SK-N-SH treated with all-trans-retinoic acid at 6 μM for 48 hours (cell line): ENCODE measurements around the gene OR5M8.

Experiments
- PATZ1 ChIP-seq: fragments of 250-450 bp; sonication (Bioruptor Pico); IDR thresholded peaks from 2 replicates; pipeline ENCODE4 v1.8.0; 2020; ENCODE audit warnings: mild to moderate bottlenecking, moderate library complexity, borderline replicate concordance
- PPARA ChIP-seq: fragments of 250-450 bp; sonication (Bioruptor Pico); IDR thresholded peaks from 2 replicates; pipeline ENCODE4 v1.5.0; 2020; ENCODE audit warnings: mild to moderate bottlenecking, borderline replicate concordance
- TOX ChIP-seq: fragments of 250-450 bp; sonication (Bioruptor Pico); IDR thresholded peaks from 2 replicates; pipeline ENCODE4 v1.8.0; 2021; ENCODE audit warnings: mild to moderate bottlenecking, moderate library complexity, borderline replicate concordance
- ZNF70 ChIP-seq: fragments of 450-650 bp; formaldehyde crosslinking; IDR thresholded peaks from 2 replicates; pipeline ENCODE4 v1.5.0; 2020; ENCODE audit warnings: mild to moderate bottlenecking, moderate library complexity
- ZNF8 ChIP-seq: fragments of 450-650 bp; formaldehyde crosslinking; IDR thresholded peaks from 2 replicates; pipeline ENCODE4 v1.5.0; 2020; ENCODE audit warnings: mild to moderate bottlenecking, moderate library complexity
- TF ChIP-seq, protein P1 (sequence below): fragments of 250-450 bp; sonication (Bioruptor Pico); IDR thresholded peaks from 2 replicates; pipeline ENCODE4 v1.5.0; 2020; ENCODE audit warnings: mild to moderate bottlenecking, moderate library complexity

DNA sequence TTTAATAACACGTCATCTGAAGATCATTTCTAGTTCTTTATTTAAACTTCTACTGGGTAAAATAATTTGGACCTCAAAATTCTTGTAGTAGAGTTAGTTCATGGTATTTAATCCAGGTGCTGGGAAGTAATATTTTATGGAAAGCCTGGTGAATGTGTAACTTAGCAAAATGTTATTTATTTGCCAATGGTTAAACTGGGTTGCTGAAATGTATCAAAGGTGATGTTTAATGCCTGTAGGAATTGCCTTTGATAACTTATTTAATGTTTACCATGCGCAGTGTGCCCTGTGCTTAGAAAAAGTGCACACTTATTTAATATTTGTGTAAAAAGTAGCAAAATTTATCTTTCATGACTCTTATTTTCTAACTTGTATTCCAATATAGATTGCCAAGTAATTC is 40.7 kb upstream of the OR5M8 start:
- TF ChIP-seq, protein P1, sequence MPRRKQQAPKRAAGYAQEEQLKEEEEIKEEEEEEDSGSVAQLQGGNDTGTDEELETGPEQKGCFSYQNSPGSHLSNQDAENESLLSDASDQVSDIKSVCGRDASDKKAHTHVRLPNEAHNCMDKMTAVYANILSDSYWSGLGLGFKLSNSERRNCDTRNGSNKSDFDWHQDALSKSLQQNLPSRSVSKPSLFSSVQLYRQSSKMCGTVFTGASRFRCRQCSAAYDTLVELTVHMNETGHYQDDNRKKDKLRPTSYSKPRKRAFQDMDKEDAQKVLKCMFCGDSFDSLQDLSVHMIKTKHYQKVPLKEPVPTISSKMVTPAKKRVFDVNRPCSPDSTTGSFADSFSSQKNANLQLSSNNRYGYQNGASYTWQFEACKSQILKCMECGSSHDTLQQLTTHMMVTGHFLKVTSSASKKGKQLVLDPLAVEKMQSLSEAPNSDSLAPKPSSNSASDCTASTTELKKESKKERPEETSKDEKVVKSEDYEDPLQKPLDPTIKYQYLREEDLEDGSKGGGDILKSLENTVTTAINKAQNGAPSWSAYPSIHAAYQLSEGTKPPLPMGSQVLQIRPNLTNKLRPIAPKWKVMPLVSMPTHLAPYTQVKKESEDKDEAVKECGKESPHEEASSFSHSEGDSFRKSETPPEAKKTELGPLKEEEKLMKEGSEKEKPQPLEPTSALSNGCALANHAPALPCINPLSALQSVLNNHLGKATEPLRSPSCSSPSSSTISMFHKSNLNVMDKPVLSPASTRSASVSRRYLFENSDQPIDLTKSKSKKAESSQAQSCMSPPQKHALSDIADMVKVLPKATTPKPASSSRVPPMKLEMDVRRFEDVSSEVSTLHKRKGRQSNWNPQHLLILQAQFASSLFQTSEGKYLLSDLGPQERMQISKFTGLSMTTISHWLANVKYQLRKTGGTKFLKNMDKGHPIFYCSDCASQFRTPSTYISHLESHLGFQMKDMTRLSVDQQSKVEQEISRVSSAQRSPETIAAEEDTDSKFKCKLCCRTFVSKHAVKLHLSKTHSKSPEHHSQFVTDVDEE (CRISPR knock-in tag) = no peak
- TF ChIP-seq PPARA (CRISPR knock-in tag) = no peak
- no peak for TF ChIP-seq ZNF70 (CRISPR knock-in tag)
- no peak for TF ChIP-seq TOX (CRISPR knock-in tag)
- no peak for TF ChIP-seq ZNF8 (CRISPR knock-in tag)
- no peak for TF ChIP-seq PATZ1 (CRISPR knock-in tag)
